Smooth muscle cell (in vitro differentiated cells): ENCODE measurements around the gene MRAP. TPM values are rescaled to one million over a fixed set of nuclear protein-coding genes. Genes with fewer than 3 reads are reported as not detected.

Experiments used
- DNase-seq: peaks from one replicate; lab custom pipeline; 2025; ENCODE audit not compliant: unreplicated experiment; lab: John Stamatoyannopoulos, UW
- H2AFZ ChIP-seq: fragments of 200-600 bp; sonication (generic); 2 replicates; pipeline ENCODE4 v1.6.0; 2016; ENCODE audit warnings: antibody characterized with exemption, low read depth, mild to moderate bottlenecking
- H3F3A ChIP-seq: fragments of 200-600 bp; sonication (generic); 2 replicates; pipeline ENCODE4 v1.6.0; 2017; ENCODE audit warnings: antibody characterized with exemption, low read depth
- H3K27ac ChIP-seq: fragments of 200-600 bp; sonication (generic); 2 replicates; pipeline ENCODE4 v1.5.1; 2016; ENCODE audit warnings: low read depth, mild to moderate bottlenecking
- H3K27me3 ChIP-seq: fragments of 200-600 bp; sonication (generic); 2 replicates; pipeline ENCODE4 v1.6.1; 2016; ENCODE audit warnings: low read depth, mild to moderate bottlenecking
- H3K36me3 ChIP-seq: fragments of 200-600 bp; sonication (generic); 2 replicates; pipeline ENCODE4 v1.5.1; 2016; ENCODE audit warnings: low read depth
- H3K4me1 ChIP-seq: fragments of 200-600 bp; sonication (generic); 2 replicates; pipeline ENCODE4 v1.5.1; 2016; ENCODE audit warnings: low read depth
- H3K4me2 ChIP-seq: fragments of 200-600 bp; sonication (generic); 2 replicates; pipeline ENCODE4 v1.6.0; 2016; ENCODE audit warnings: mild to moderate bottlenecking
- H3K4me3 ChIP-seq: fragments of 200-600 bp; sonication (generic); 2 replicates; pipeline ENCODE4 v1.5.1; 2016; ENCODE audit warnings: mild to moderate bottlenecking
- H3K79me2 ChIP-seq: fragments of 200-600 bp; sonication (generic); 2 replicates; pipeline ENCODE4 v1.6.0; 2016; ENCODE audit warnings: low read depth, mild to moderate bottlenecking
- H3K9ac ChIP-seq: fragments of 200-600 bp; sonication (generic); 2 replicates; pipeline ENCODE4 v1.6.0; 2016; ENCODE audit warnings: low read depth
- H3K9me3 ChIP-seq: fragments of 200-600 bp; sonication (generic); replicated peaks from 2 replicates; pipeline ENCODE4 v1.5.1; 2016; ENCODE audit warnings: low read depth
- H4K20me1 ChIP-seq: fragments of 200-600 bp; sonication (generic); 2 replicates; pipeline ENCODE4 v1.6.0; 2016; ENCODE audit warnings: low read depth
- WGBS: methylation state at CpG from one replicate; pipeline ENCODE4 v1.1.7; 2016; ENCODE audit warnings: low lambda C conversion rate; 5-methylcytosine and 5-hydroxymethylcytosine counted together
- polyA plus RNA-seq: library from polyadenylated mRNA; unstranded; fragments of >200 nt; fragmentation: Nextera tagmentation; extraction: Ambion mirVana; gene quantifications from 2 replicates; pipeline ENCODE4 v1.2.1, GENCODE V29; 2016
- total RNA-seq: library from RNA; depleted of rRNA; stranded (reverse); fragments of >200 nt; gene quantifications from 2 replicates; pipeline ENCODE4 v1.2.3, GENCODE V29; 2014
- TF ChIP-seq, protein P1 (sequence below): fragments of 200-600 bp; sonication (generic); IDR thresholded peaks from 2 replicates; pipeline ENCODE4 v1.5.1; 2017; ENCODE audit warnings: borderline replicate concordance, mild to moderate bottlenecking, antibody characterized with exemption; ENCODE audit not compliant: insufficient read depth, poor library complexity, severe bottlenecking

The MRAP gene
- total and polyA plus RNA-seq, 2 experiments from 2014 or later = not detected

DNA sequence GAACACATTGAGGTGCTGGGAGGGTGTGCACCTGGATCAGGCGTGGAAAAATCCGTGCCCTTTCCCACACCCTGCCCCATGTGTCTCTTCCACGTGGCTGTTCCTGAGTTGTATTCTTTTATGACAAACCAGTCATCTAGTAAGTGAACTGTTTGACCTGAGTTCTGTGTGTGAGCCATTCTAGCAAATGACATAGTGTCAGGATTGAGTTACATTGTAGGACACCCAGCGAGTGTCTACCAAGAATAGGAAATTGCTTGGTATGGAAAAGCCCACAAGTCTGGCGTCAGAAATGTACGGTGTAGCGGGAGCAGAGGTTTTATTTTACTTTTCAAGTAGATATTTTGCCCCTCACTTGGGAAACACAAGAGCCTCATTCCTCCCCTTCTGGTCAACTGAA is 1.2 kb upstream of the MRAP start:
- Histone ChIP-seq H3K27me3 (no peaks in the 10 kb centered on the region), H4K20me1 (no peaks in the 10 kb centered on the region), H3K9ac (no peak overlapping the region), H2AFZ (no peak overlapping the region), H3K36me3 (no peaks in the 10 kb centered on the region), H3K4me1 (no peaks in the 10 kb centered on the region), H3F3A (no peaks in the 10 kb centered on the region), H3K27ac (no peak overlapping the region), H3K9me3 (no peaks in the 10 kb centered on the region), H3K4me3 (no peak overlapping the region), H3K4me2 (no peak overlapping the region), H3K79me2 (no peaks in the 10 kb centered on the region)
- WGBS = 98% methylated on average over 7 of the region's 7 CpGs
- no peak for DNase-seq
- TF ChIP-seq, protein P1, sequence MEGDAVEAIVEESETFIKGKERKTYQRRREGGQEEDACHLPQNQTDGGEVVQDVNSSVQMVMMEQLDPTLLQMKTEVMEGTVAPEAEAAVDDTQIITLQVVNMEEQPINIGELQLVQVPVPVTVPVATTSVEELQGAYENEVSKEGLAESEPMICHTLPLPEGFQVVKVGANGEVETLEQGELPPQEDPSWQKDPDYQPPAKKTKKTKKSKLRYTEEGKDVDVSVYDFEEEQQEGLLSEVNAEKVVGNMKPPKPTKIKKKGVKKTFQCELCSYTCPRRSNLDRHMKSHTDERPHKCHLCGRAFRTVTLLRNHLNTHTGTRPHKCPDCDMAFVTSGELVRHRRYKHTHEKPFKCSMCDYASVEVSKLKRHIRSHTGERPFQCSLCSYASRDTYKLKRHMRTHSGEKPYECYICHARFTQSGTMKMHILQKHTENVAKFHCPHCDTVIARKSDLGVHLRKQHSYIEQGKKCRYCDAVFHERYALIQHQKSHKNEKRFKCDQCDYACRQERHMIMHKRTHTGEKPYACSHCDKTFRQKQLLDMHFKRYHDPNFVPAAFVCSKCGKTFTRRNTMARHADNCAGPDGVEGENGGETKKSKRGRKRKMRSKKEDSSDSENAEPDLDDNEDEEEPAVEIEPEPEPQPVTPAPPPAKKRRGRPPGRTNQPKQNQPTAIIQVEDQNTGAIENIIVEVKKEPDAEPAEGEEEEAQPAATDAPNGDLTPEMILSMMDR = no peak

DNA sequence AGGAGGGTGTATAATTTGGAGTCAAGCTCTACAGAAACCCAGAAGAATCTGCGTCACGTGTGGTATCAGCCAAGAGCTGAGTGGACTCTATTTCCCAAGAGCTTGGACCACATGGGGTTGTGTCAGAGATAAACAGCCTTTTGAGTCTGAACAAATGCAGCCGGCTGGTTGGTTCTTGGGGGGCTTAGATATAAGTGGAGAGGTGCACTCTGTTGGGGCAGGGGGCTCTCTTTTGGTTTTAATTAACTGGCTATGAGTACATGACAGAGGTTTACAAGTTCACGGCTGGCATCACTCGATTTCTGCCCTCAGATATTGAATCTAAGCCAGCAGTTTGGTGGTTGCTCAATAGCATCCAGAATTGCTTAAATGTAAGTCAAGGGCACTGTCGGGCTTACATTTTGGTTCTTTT is 501 bp upstream of the MRAP start:
- H2AFZ ChIP-seq = no peak overlapping the region
- 94% methylated on average over 6 of the region's 6 CpGs for WGBS

DNA sequence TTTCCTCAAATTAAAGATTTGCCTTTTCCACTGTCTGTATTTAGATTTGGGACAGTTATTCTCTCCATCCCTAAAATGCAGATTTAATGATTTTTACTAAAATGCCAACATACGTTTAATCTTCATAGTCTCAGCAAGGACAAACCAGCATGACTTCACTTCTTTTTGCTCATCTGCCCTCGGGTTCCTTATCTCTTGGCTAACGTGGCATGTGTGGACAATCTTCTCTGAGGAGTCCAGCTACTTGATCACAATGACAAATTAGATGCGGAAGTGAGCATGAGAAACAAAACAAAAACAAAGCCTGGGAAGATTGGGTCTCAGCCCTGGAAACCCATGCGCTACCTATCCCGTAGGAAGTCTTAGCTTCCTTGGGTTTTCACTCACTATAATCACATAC is 1.0 kb downstream of the MRAP start:
- 86% methylated on average over 6 of the region's 6 CpGs for WGBS
- TF ChIP-seq, protein P1 = no peak
- no peaks in the 10 kb centered on the region for H4K20me1 ChIP-seq
- H3K27me3 ChIP-seq = no peaks in the 10 kb centered on the region
- H3K4me1 ChIP-seq = no peaks in the 10 kb centered on the region
- no peaks in the 10 kb centered on the region for H3K36me3 ChIP-seq
- H3F3A ChIP-seq = no peaks in the 10 kb centered on the region
- DNase-seq = no peak
- no peaks in the 10 kb centered on the region for H3K79me2 ChIP-seq
- no peak overlapping the region for H3K9ac ChIP-seq
- no peak overlapping the region for H3K27ac ChIP-seq
- no peak overlapping the region for H3K4me3 ChIP-seq
- H3K9me3 ChIP-seq = no peaks in the 10 kb centered on the region
- H2AFZ ChIP-seq = no peak overlapping the region
- no peak overlapping the region for H3K4me2 ChIP-seq

More for the DNA sequence above, 501 bp upstream of the MRAP start:
- Histone ChIP-seq H3K4me2 (no peak overlapping the region), H4K20me1 (no peaks in the 10 kb centered on the region), H3K9me3 (no peaks in the 10 kb centered on the region), H3K79me2 (no peaks in the 10 kb centered on the region), H3K27ac (no peak overlapping the region), H3K27me3 (no peaks in the 10 kb centered on the region), H3K36me3 (no peaks in the 10 kb centered on the region), H3K4me3 (no peak overlapping the region), H3F3A (no peaks in the 10 kb centered on the region), H3K9ac (no peak overlapping the region), H3K4me1 (no peaks in the 10 kb centered on the region)
- TF ChIP-seq, protein P1 = no peak
- DNase-seq = no peak

DNA sequence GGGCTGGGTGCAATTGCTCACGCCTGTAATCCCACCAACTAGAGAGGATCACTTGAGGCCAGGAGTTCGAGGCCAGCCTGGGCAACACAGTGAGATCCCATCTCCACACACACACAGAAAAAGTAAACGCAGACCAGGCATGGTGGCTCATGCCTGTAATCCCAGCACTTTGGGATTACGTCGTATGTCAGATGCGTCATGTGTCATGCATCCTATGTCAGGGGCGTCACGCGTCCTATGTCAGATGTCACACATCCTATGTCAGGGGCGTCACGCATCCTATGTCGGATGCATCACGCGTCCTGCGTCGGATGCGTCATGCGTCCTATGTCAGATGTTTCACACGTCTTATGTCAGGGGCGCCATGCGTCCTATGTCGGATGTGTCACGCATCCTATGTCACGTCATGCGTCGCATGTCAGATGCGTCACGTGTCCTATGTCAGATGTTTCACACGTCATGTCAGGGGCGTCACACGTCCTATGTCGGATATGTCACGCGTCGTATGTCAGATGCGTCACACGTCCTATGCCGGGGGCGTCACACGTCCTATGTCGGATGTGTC is 1.5 kb downstream of the MRAP start:
- Histone ChIP-seq H2AFZ (no peak overlapping the region), H3K4me2 (no peak overlapping the region), H3K36me3 (no peaks in the 10 kb centered on the region), H3K9ac (no peak overlapping the region), H3F3A (no peaks in the 10 kb centered on the region), H3K27me3 (no peaks in the 10 kb centered on the region), H3K4me1 (no peaks in the 10 kb centered on the region), H3K27ac (no peak overlapping the region), H3K79me2 (no peaks in the 10 kb centered on the region), H4K20me1 (no peaks in the 10 kb centered on the region), H3K9me3 (no peaks in the 10 kb centered on the region), H3K4me3 (no peak overlapping the region)
- no peak for DNase-seq
- 94% methylated on average over 41 of the region's 41 CpGs for WGBS
- TF ChIP-seq, protein P1 = no peak
